Dendritic cell treated with granulocyte-macrophage colony-stimulating factor and Interleukin-4, amounts not matched to agents 40 ng/mL and 50 ng/mL, for 4 days (primary cell): ENCODE data around the gene CARNS1.

Source experiments
- H3K27ac Mint-ChIP-seq: one replicate; pipeline ENCODE4 v1.8.0; 2022; ENCODE audit warnings: mild to moderate bottlenecking, mixed read lengths
- H3K27me3 Mint-ChIP-seq: one replicate; pipeline ENCODE4 v1.8.0; 2022; ENCODE audit warnings: mild to moderate bottlenecking, mixed read lengths
- H3K36me3 Mint-ChIP-seq: one replicate; pipeline ENCODE4 v1.8.0; 2022; ENCODE audit warnings: low read depth, mixed read lengths
- H3K4me1 Mint-ChIP-seq: one replicate; pipeline ENCODE4 v1.8.0; 2022; ENCODE audit warnings: low read depth, mixed read lengths
- H3K4me3 Mint-ChIP-seq: one replicate; pipeline ENCODE4 v1.8.0; 2022; ENCODE audit warnings: mild to moderate bottlenecking, moderate library complexity, mixed read lengths
- H3K9me3 Mint-ChIP-seq: one replicate; pipeline ENCODE4 v1.8.0; 2022; ENCODE audit warnings: mixed read lengths
- intact Hi-C: fragments of 100-400 bp; cut with micrococcal nuclease; formaldehyde crosslinking; loops from one replicate; pipeline ENCODE4 v1.15.0; 2022

The CARNS1 gene, protein sequence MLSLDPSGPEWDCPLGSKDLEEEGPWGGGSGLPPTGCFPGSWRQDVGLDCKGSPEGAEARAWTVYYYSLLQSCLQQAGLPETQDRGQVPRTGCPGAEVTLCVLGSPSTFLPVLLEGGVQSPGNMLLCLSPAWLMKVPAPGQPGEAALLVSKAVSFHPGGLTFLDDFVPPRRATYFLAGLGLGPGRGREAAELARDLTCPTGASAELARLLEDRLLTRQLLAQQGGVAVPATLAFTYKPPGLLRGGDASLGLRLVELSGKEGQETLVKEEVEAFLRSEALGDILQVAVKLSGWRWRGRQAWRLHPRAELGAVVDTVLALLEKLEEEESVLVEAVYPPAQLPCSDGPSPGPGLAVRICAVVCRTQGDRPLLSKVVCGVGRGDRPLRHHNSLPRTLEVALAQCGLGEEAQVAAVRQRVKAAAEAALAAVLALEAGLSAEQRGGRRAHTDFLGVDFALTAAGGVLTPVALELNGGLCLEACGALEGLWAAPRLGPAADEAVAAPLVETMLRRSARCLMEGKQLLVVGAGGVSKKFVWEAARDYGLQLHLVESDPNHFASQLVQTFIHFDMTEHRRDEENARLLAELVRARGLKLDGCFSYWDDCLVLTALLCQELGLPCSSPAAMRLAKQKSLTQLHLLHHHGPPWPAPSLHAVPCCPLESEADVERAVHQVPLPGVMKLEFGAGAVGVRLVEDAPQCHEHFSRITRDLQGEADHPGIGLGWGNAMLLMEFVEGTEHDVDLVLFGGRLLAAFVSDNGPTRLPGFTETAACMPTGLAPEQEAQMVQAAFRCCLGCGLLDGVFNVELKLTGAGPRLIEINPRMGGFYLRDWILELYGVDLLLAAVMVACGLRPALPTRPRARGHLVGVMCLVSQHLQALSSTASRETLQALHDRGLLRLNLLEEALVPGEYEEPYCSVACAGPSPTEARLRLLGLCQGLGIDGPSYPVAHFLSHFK

DNA sequence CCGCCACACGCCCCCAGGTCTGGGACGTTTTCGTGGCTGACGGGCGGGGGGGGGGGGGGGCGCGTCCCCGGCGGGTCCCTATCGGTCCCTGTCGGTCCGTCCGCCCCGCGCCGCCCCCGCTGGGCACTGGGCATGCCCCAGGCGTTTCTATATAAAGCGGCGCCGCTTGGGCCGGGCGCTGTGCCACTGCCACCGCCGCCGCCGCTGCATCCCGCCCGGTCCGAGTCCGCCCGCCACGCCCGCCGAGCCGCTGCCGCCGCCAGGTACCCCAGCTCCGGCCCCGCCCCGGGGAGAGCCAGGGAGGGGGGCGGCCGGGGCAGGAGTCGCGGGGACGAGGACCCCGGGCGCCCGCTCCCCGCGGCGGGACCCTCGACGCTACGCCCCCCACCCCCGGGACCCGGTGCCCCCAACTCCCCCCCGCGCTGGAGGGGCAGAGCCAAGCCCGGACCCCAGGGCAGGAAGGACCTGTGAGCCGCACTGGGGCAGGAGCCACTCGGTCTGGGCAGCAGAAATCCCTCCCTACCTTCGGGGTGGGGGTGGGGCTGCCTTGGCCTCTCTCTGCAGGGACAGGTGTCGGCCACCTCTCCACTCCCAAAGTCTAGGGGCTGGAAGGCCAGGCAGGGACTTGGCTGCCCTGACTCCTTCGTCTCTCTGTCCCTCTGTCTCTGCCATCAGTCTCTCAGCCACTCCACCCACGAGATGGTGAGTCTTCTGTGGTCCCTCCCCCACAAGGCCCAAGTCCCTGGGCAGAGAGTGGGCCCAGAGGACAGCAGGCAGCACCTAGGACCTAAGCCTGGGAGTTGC lies at the start of gene CARNS1:
Gene CARNS1 (plus strand): TSS at position 178 of the 804 bp plus-strand sequence. CDS start 522 bp downstream, at position 700.
- Mint-ChIP-seq H3K27ac (no peak within 1 kb of the TSS), H3K4me3 (peak within 1 kb of the TSS; percentile 34), H3K9me3 (no peaks in the 10 kb centered on the region), H3K4me1 (peaks cover 64% of the 10 kb centered on the region), H3K27me3 (peaks cover 91% of the 10 kb centered on the region), H3K36me3 (no peaks in the 10 kb centered on the region)
- intact Hi-C loops, result no loop called here

DNA sequence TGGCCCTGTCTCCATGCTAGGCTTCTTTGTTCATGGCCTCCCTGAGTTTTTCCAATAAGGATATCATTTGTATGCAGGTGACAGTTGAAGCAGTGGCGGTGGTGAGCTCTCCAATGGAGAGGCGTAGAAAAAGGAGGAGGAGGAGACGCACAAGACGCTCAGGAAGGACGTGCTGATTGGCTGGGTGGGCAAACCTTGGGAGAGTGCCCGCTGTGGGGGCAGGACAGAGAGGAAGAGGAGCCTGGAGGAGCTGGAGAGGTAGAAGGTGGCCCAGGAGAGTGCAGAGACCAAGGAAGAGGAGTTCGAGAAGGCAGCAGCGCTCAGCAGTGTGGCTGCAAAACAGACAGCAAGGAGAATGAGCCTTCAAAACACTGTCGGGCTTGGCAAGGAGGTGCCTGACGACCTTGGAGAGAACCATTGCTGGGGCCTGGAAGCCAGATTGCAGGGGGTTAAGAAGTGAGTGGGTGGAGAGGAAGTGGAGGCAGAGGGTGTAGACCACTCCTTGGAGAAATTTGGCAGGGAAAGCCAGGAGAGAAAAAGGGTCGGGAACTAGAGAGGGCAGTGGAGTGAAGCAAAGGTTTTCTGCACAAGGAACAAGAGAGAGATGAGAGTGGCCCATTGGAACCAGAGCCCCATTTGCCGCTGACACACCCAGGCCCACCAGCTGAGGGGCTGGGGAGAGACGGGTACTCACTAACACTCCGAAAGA lies 49.6 kb upstream of the CARNS1 start:
- H3K9me3 Mint-ChIP-seq, result no peaks in the 10 kb centered on the region
- no peak overlapping the region for H3K4me3 Mint-ChIP-seq
- H3K4me1 Mint-ChIP-seq, result peaks cover 83% of the 10 kb centered on the region
- H3K27ac Mint-ChIP-seq, result peak overlapping the region; percentile 2
- intact Hi-C loops, result no loop called here
- H3K36me3 Mint-ChIP-seq, result peaks cover 15% of the 10 kb centered on the region
- peaks cover 29% of the 10 kb centered on the region for H3K27me3 Mint-ChIP-seq

DNA sequence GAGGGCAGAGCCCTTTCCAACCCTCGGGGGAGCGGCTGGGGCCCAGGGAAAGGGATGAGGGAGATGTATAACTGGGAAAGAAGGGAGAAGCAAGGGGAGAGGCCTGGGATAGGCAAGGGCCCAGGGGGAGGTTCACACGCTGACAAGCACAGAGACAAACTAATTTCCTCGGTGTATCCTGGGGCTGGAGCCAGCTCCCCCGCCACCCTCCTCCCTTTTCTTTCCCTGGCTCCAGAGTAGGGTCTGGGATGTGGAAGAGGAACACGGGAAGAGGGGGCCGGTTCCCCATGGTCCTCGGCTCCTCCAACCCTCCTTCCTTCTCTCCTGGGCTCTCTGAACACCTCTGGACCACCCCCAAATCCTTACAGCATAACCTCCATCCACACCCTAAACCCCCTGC lies 48.9 kb upstream of the CARNS1 start:
- no peak overlapping the region for H3K4me3 Mint-ChIP-seq
- peak overlapping the region; percentile 2 for H3K27ac Mint-ChIP-seq
- H3K4me1 Mint-ChIP-seq, result peaks cover 85% of the 10 kb centered on the region
- H3K36me3 Mint-ChIP-seq, result peaks cover 15% of the 10 kb centered on the region
- intact Hi-C loops, result no loop called here
- H3K27me3 Mint-ChIP-seq, result peaks cover 30% of the 10 kb centered on the region
- no peaks in the 10 kb centered on the region for H3K9me3 Mint-ChIP-seq

DNA sequence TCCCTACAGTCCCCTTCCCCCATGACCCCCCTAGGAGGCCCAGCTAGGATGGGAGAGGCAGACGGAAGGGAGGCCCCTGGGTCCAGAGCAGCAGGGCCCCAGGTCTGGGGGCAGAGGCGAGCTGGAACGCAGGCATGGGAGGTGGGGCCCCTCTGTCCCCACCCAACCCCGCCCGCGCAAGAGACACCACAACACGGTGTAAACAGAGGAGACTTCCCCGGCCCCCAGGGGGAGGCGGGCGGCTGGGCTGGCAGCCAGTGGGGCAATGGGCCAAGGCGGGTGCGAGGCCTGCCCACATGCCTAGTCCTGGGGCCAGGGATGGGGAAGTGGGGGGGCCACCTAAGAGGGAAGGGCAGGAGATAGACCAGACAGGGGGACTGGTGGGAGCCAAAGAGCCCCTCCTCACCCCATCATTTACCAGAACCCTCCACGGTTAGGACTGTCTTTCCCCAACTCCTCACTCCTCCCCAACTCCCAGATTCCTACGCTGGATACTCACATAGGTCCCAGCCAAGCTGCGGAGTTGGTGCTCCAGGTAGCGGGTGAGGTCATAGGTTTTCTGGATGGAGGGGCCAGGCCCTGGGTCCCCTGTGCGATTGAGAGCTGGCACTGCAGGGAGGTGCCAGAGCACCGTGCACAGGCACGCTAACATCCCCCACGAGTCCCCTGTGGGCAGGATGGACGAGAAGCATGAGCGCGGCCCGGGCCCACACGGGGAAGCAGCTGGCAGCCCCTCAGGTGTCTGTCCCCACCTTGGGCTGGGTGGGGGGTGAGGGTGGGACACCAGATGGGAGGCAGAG lies 48.3 kb upstream of the CARNS1 start:
- H3K9me3 Mint-ChIP-seq, result no peaks in the 10 kb centered on the region
- no peak overlapping the region for H3K27ac Mint-ChIP-seq
- H3K27me3 Mint-ChIP-seq, result peaks cover 34% of the 10 kb centered on the region
- no peak overlapping the region for H3K4me3 Mint-ChIP-seq
- H3K4me1 Mint-ChIP-seq, result peaks cover 85% of the 10 kb centered on the region
- peaks cover 15% of the 10 kb centered on the region for H3K36me3 Mint-ChIP-seq
- intact Hi-C loops, result no loop called here

DNA sequence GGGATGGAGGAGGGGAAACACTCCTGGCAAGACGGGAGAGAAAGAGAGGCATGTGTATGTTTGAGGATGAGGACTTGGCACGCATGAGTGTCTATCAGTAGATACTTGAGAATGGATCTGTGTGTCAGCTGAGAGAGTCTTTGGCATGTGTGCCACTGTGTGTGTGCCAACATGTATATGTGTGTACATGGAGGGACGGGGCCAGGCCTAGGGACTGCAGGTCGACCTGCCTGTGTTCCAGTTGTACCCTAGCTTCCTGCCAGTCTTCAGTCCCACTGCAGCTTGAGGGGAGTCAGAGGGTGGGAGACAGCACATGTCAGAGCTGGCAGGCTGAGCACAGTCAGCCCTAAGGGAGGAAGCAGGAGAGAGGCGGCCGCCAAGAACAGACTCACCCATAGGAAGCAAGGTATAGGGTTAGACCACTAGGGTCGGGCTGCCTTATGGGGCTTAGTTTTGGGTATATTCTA lies 47.7 kb upstream of the CARNS1 start:
- intact Hi-C loops, result no loop called here
- no peak overlapping the region for H3K4me3 Mint-ChIP-seq
- H3K27ac Mint-ChIP-seq, result no peak overlapping the region
- H3K9me3 Mint-ChIP-seq, result no peaks in the 10 kb centered on the region
- H3K27me3 Mint-ChIP-seq, result peaks cover 34% of the 10 kb centered on the region
- peaks cover 15% of the 10 kb centered on the region for H3K36me3 Mint-ChIP-seq
- H3K4me1 Mint-ChIP-seq, result peaks cover 85% of the 10 kb centered on the region

DNA sequence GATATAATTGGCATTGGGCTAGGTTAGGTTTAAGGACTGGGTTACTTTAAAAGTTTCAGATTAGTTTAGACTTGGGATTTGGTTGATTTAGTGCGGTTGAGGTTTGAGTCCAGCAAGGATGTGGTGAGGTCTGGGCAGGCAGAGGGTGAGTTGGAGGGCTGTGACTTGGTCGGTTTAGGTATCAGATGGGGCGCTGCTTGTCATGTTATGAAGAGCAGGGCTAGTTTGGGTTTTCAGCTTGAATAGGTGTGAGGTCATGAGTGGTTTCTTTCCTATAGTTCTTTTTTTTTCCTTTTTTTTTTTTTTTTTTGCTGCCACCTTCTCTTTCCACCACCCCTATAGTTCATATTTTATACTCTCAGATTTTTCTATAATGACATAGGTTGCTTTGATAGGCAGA lies 46.9 kb upstream of the CARNS1 start:
- intact Hi-C loops, result no loop called here
- no peak overlapping the region for H3K27ac Mint-ChIP-seq
- H3K36me3 Mint-ChIP-seq, result peaks cover 15% of the 10 kb centered on the region
- peaks cover 34% of the 10 kb centered on the region for H3K27me3 Mint-ChIP-seq
- no peak overlapping the region for H3K4me3 Mint-ChIP-seq
- no peaks in the 10 kb centered on the region for H3K9me3 Mint-ChIP-seq
- H3K4me1 Mint-ChIP-seq, result peaks cover 81% of the 10 kb centered on the region

DNA sequence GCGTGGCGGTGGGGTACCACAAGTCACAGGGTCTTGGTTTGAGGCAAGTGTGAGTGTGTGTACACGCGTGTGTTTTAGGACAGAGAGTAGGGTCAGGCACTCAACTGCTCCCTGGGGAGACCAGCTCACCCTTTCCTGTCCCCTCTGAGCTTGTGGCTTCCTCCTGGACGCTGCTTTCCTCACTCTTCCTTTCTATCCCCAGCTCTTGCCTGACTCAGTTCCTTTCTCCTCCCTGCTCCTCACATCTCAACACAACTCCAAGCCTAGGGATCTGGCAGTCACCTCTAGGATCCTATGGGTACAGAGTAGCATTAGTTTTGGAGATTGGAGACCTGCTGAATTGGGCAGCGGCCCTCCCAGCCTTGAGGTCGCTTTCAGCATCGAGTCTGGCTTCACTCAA lies 46.2 kb upstream of the CARNS1 start:
- Mint-ChIP-seq H3K27me3 (peaks cover 34% of the 10 kb centered on the region), H3K36me3 (peaks cover 15% of the 10 kb centered on the region), H3K27ac (no peak overlapping the region), H3K4me3 (no peak overlapping the region), H3K4me1 (peaks cover 83% of the 10 kb centered on the region), H3K9me3 (no peaks in the 10 kb centered on the region)
- intact Hi-C loops, result no loop called here

DNA sequence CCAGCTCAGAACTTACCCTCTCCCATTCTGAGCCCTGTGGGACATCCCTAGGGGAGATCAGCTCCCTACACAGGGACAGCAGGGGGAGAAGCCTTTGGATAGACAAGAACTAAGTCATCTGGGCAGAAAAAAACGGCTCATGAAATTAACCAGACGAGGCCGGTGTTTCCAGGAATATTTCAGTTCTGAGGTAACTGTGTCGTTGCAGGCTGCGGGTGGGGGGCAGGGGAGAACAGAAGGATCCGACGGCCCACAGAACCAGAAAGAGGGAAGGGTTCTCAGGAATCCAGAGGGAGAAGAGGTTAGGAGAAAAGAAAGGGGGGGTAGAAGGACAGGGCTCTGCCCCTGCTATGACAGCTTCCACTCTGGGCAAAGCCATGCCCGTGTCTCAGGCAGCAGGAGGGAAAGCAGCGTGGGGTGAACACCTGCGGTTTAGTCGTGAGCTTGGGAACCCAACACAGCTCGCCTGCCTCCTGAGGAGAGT lies 45.6 kb upstream of the CARNS1 start:
- intact Hi-C loops, result no loop called here
- Mint-ChIP-seq H3K27me3 (peaks cover 37% of the 10 kb centered on the region), H3K9me3 (no peaks in the 10 kb centered on the region), H3K27ac (no peak overlapping the region), H3K4me3 (no peak overlapping the region), H3K4me1 (peaks cover 84% of the 10 kb centered on the region), H3K36me3 (peaks cover 10% of the 10 kb centered on the region)

DNA sequence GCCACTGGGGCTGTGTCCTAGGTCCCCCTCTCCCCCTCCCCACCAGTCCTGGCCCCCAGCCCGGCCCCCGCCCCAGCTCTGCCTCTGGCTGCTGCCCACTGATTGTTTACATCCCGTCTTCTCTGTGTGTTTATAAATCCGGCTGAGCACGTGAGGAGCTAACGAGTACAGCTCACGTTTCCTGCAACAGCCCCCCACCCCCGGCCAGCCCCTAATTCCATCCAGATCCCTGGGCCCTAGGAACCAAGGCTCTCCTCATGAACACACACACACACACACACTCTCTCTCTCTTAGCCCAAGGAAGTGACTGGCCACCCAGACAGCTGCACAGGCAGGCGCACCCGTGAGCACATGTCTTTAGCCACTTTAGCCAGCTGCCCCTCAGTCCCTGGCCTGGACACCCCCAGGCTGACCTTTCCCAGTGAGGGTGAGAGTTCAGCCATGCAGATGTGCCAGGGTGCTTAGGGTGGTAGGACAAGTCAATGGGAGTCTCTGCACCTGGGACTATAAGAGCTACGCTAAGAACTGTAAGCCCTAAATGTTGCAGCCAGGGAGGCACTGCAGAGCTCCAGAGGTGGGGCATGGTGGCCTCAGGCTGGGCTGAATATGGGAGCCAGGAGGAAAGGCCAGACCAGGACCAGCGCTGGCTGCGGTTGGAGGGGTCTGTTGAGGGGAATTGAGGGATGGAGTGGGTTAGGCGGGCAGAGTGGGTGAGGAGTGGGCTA lies 45.0 kb upstream of the CARNS1 start:
- H3K4me1 Mint-ChIP-seq, result peaks cover 82% of the 10 kb centered on the region
- no peaks in the 10 kb centered on the region for H3K9me3 Mint-ChIP-seq
- intact Hi-C loops, result no loop called here
- peaks cover 3% of the 10 kb centered on the region for H3K36me3 Mint-ChIP-seq
- H3K27ac Mint-ChIP-seq, result peak overlapping the region; percentile 29
- H3K4me3 Mint-ChIP-seq, result no peak overlapping the region
- peaks cover 39% of the 10 kb centered on the region for H3K27me3 Mint-ChIP-seq

DNA sequence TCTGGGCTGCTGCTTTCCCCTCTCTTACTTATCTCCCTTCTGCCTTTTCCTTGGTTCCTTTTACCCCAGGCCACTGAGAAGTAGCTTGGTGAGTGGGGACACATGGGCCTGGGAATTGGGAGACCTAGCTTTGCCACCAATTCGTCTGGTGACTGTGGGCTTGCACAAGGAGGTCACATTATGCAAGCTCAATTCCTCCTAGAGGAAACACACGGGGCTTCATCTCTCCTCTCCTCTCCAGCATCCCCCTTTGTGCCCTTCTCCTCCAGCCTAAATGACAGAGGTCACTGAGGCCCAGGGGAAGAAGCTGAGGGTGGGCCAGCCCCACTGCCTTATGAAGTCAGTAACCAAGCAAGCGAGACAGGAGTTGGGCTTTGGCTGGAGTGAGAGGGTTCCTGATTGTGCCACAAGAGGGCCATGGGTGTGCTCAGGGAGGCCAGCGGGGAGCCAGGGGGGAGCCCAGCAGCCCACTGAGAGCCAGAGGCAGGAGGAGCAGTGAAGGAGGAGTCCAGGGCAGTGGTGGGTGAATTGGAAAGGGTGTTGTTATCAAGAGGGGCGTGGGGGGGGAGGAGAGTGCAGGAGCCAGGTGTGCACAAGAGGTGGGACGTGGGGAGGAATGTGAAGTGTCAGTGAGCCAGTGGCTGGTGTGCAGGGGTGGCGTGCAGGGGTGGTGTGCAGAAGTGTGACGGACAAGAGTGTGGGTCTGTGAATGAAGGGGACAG lies 44.1 kb upstream of the CARNS1 start:
- peaks cover 40% of the 10 kb centered on the region for H3K27me3 Mint-ChIP-seq
- no peaks in the 10 kb centered on the region for H3K36me3 Mint-ChIP-seq
- peak overlapping the region; percentile 57 for H3K27ac Mint-ChIP-seq
- peak overlapping the region; percentile 70 for H3K4me3 Mint-ChIP-seq
- H3K9me3 Mint-ChIP-seq, result no peaks in the 10 kb centered on the region
- intact Hi-C loops, result no loop called here
- H3K4me1 Mint-ChIP-seq, result peaks cover 82% of the 10 kb centered on the region

DNA sequence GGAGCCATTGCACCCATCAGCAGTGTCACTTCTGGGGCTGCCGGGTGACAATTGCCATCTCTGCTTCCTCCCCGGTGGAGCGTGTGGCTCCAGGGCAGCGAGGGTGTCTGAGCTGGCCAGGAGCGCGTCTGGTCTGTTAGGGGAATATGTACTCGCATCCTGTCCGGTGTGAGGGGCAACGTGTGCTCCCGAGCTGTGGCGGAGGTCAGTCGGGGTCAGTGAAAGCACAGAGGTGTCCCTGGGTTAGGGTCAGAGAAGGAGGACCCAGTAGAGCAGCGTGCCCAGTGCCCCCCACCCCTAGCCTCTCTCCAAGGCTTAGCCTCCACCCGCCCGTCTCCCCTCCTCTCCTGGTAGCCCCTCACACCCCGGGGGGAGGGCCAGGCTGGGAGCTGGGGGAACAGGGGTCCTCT lies 43.6 kb upstream of the CARNS1 start:
- Mint-ChIP-seq H3K27me3 (peaks cover 41% of the 10 kb centered on the region), H3K9me3 (no peaks in the 10 kb centered on the region), H3K4me1 (peaks cover 77% of the 10 kb centered on the region), H3K4me3 (peak overlapping the region; percentile 70), H3K27ac (peak overlapping the region; percentile 57), H3K36me3 (no peaks in the 10 kb centered on the region)
- intact Hi-C loops, result no loop called here
